GM23248 (cell line): Measurements from ENCODE around the gene SYTL2. TPM values are rescaled to one million over a fixed set of nuclear protein-coding genes. Genes with fewer than 3 reads are reported as not detected.
"Not testable (repeated sequence)": the region's sequence is repeated elsewhere in the genome, so short reads cannot be mapped to it uniquely, and the experiment has no call there.

Source experiments
- DNase-seq: peaks from one replicate; pipeline ENCODE4 v3.0.0-alpha.2; 2015
- H2AFZ ChIP-seq: fragments of 200-600 bp; sonication (generic); 2 replicates; pipeline ENCODE4 v1.6.1; 2016; ENCODE audit warnings: antibody characterized with exemption
- H3F3A ChIP-seq: fragments of 200-600 bp; sonication (generic); 2 replicates; pipeline ENCODE4 v1.6.1; 2016; ENCODE audit warnings: mild to moderate bottlenecking, antibody characterized with exemption, mixed run types; ENCODE audit not compliant: insufficient read depth
- H3K27ac ChIP-seq: fragments of 200-600 bp; sonication (generic); 2 replicates; pipeline ENCODE4 v1.5.1; 2016; ENCODE audit warnings: mild to moderate bottlenecking
- H3K27me3 ChIP-seq: fragments of 200-600 bp; sonication (generic); replicated peaks from 2 replicates; pipeline ENCODE4 v1.6.1; 2016; ENCODE audit warnings: mild to moderate bottlenecking; ENCODE audit not compliant: insufficient read depth
- H3K36me3 ChIP-seq: fragments of 200-600 bp; sonication (generic); 2 replicates; pipeline ENCODE4 v1.6.1; 2016; ENCODE audit warnings: low read depth, mild to moderate bottlenecking
- H3K4me1 ChIP-seq: fragments of 200-600 bp; sonication (generic); 2 replicates; pipeline ENCODE4 v1.6.1; 2016; ENCODE audit warnings: mild to moderate bottlenecking; ENCODE audit not compliant: insufficient read depth
- H3K4me2 ChIP-seq: fragments of 200-600 bp; sonication (generic); one replicate; pipeline ENCODE4 v1.6.1; 2016; ENCODE audit warnings: mild to moderate bottlenecking; ENCODE audit not compliant: unreplicated experiment
- H3K4me3 ChIP-seq: fragments of 200-600 bp; sonication (generic); 2 replicates; pipeline ENCODE4 v1.5.1; 2016; ENCODE audit warnings: mild to moderate bottlenecking
- H3K79me2 ChIP-seq: fragments of 200-600 bp; sonication (generic); 2 replicates; pipeline ENCODE4 v1.6.1; 2016; ENCODE audit warnings: mild to moderate bottlenecking; ENCODE audit not compliant: insufficient read depth
- H3K9ac ChIP-seq: fragments of 200-600 bp; sonication (generic); 2 replicates; pipeline ENCODE4 v1.6.1; 2016; ENCODE audit warnings: mild to moderate bottlenecking
- H3K9me2 ChIP-seq: fragments of 200-600 bp; sonication (generic); 2 replicates; pipeline ENCODE4 v1.6.1; 2016; ENCODE audit warnings: mixed run types, mild to moderate bottlenecking, moderate library complexity; ENCODE audit not compliant: insufficient read depth
- H3K9me3 ChIP-seq: fragments of 200-600 bp; sonication (generic); one replicate; pipeline ENCODE4 v1.6.1; 2017; ENCODE audit warnings: low read depth
- H4K20me1 ChIP-seq: fragments of 200-600 bp; sonication (generic); 2 replicates; pipeline ENCODE4 v1.6.0; 2016; ENCODE audit not compliant: insufficient read depth
- EZH2 ChIP-seq: fragments of 200-600 bp; sonication (generic); IDR thresholded peaks from 2 replicates; pipeline ENCODE4 v1.6.1; 2018; ENCODE audit warnings: antibody characterized with exemption, mild to moderate bottlenecking; ENCODE audit not compliant: insufficient read depth, poor library complexity, severe bottlenecking
- EZH2phosphoT487 ChIP-seq: fragments of 200-600 bp; sonication (generic); IDR thresholded peaks from 2 replicates; pipeline ENCODE4 v1.6.1; 2018; ENCODE audit warnings: antibody characterized with exemption, moderate library complexity, mild to moderate bottlenecking, low read depth; ENCODE audit not compliant: insufficient read depth
- WGBS, 2 experiments: methylation state at CpG; one replicate each; pipeline ENCODE4 v1.1.6; 2015 to 2017; ENCODE audit warnings: low lambda C conversion rate in 2 of 2, low coverage in 1 of 2; ENCODE audit errors: missing lambda C conversion rate in 2 of 2; 5-methylcytosine and 5-hydroxymethylcytosine counted together
- in situ Hi-C: fragments of 300-500 bp; cut with MboI; formaldehyde crosslinking; loops from 2 replicates; pipeline ENCODE4 v1.15.0; 2020
- polyA plus RNA-seq: library from polyadenylated mRNA; unstranded; fragments of >200 nt; fragmentation: Nextera tagmentation; extraction: Ambion mirVana; gene quantifications from 2 replicates; pipeline ENCODE4 v1.2.1, GENCODE V29; 2016
- total RNA-seq: library from RNA; depleted of rRNA; stranded (reverse); fragments of >200 nt; shearing (Covaris generic); gene quantifications from 2 replicates; pipeline ENCODE4 v1.2.3, GENCODE V29; 2014

The SYTL2 gene
- total and polyA plus RNA-seq, 2 experiments from 2014 or later, result 3.5 to 5.3 TPM

GRCh38 chr11:85854557-85855340 lies 43.8 kb upstream of the SYTL2 start:
- in situ Hi-C loops, result loop anchor here (25.0 kb wide), 1 partner anchor 358 kb away; no protein-coding TSS in a partner anchor
- peak overlapping the region; percentile 86 for H3K9ac ChIP-seq
- TF ChIP-seq EZH2phosphoT487, result no peak
- TF ChIP-seq EZH2, result no peak
- peak overlapping the region; percentile 68 for H3K27ac ChIP-seq
- no peaks in the 10 kb centered on the region for H3K27me3 ChIP-seq
- H3K79me2 ChIP-seq, result no peaks in the 10 kb centered on the region
- peak overlapping the region; percentile 97 for H2AFZ ChIP-seq
- no peaks in the 10 kb centered on the region for H3K9me3 ChIP-seq
- H3K4me2 ChIP-seq, result peak overlapping the region; percentile 93
- peak; percentile 97 for DNase-seq
- WGBS, 2 experiments, result 1% methylated on average over 47 to 62 of the region's 62 CpGs
- no peaks in the 10 kb centered on the region for H4K20me1 ChIP-seq
- H3K9me2 ChIP-seq, result no peaks in the 10 kb centered on the region
- H3K4me1 ChIP-seq, result peaks cover 12% of the 10 kb centered on the region
- H3K4me3 ChIP-seq, result peak overlapping the region; percentile 77
- H3K36me3 ChIP-seq, result no peaks in the 10 kb centered on the region
- H3F3A ChIP-seq, result peaks cover 7% of the 10 kb centered on the region

DNA sequence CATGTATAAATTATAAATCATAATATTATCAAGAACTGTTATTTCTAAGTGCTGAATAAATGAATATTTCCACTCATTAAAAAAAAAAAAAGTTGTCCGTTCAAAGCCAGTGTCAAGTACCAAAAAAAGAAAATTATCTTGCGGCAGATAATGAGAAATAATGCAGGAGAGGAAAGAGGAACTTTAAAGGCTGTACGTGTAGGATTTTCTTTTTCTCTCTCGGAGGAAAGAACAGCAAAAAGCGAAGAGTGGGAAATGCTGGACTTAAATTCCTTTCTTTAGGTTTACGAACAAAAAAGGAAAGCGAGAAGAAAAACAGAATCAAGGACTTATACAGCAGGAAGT lies 43.2 kb upstream of the SYTL2 start:
- no peaks in the 10 kb centered on the region for H3K79me2 ChIP-seq
- DNase-seq, result no peak
- in situ Hi-C loops, result loop anchor here (25.0 kb wide), 1 partner anchor 358 kb away; no protein-coding TSS in a partner anchor
- peaks cover 7% of the 10 kb centered on the region for H3F3A ChIP-seq
- TF ChIP-seq EZH2 (no peak), EZH2phosphoT487 (no peak)
- no peaks in the 10 kb centered on the region for H3K36me3 ChIP-seq
- no peaks in the 10 kb centered on the region for H3K9me3 ChIP-seq
- peak overlapping the region; percentile 68 for H3K27ac ChIP-seq
- WGBS, 2 experiments, result 0 to 2% methylated on average over 7 of the region's 7 CpGs
- H3K4me3 ChIP-seq, result peak overlapping the region; percentile 77
- H4K20me1 ChIP-seq, result no peaks in the 10 kb centered on the region
- peak overlapping the region; percentile 93 for H3K4me2 ChIP-seq
- peak overlapping the region; percentile 86 for H3K9ac ChIP-seq
- H3K4me1 ChIP-seq, result peaks cover 12% of the 10 kb centered on the region
- H3K9me2 ChIP-seq, result no peaks in the 10 kb centered on the region
- H2AFZ ChIP-seq, result peak overlapping the region; percentile 95
- H3K27me3 ChIP-seq, result no peaks in the 10 kb centered on the region

GRCh38 chr11:85853541-85853940 lies 42.6 kb upstream of the SYTL2 start:
- not testable (repeated sequence) for H3K36me3 ChIP-seq, H4K20me1 ChIP-seq, DNase-seq, H3K79me2 ChIP-seq, H3K9me3 ChIP-seq, H3K9ac ChIP-seq, H2AFZ ChIP-seq, H3K27me3 ChIP-seq, H3K27ac ChIP-seq, H3K9me2 ChIP-seq, H3F3A ChIP-seq
- peak overlapping the region; percentile 77; the same call in 1 of the 2 replicates for H3K4me3 ChIP-seq
- peak overlapping the region; percentile 93 for H3K4me2 ChIP-seq
- H3K4me1 ChIP-seq, result peaks cover 12% of the 10 kb centered on the region
- 79 to 80% methylated on average over 5 to 6 of the region's 7 CpGs for WGBS, 2 experiments
- in situ Hi-C loops, result loop anchor here (25.0 kb wide), 1 partner anchor 359 kb away; no protein-coding TSS in a partner anchor

DNA sequence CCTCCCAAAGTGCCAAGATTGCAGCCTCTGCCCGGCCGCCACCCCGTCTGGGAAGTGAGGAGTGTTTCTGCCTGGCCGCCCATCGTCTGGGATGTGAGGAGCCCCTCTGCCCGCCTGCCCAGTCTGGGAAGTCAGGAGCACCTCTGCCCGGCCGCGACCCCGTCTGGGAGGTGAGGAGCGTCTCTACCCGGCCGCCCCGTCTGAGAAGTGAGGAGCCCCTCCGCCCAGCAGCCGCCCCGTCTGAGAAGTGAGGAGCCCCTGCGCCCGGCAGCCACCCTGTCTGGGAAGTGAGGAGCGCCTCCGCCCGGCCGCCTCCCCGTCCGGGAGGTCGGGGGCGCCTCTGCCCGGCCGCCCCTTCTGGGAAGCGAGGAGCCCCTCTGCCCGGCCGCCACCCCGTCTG lies 41.8 kb upstream of the SYTL2 start:
- DNase-seq, H4K20me1 ChIP-seq, H3K9me2 ChIP-seq, H3K27ac ChIP-seq, H3F3A ChIP-seq, H3K9me3 ChIP-seq, H3K4me2 ChIP-seq, H3K79me2 ChIP-seq, H2AFZ ChIP-seq, H3K36me3 ChIP-seq, H3K27me3 ChIP-seq, H3K9ac ChIP-seq, H3K4me3 ChIP-seq: not testable (repeated sequence)
- in situ Hi-C loops, result loop anchor here (25.0 kb wide), 1 partner anchor 360 kb away; no protein-coding TSS in a partner anchor
- WGBS, 2 experiments, result 94% methylated on average over 14 to 33 of the region's 33 CpGs
- H3K4me1 ChIP-seq, result peaks cover 12% of the 10 kb centered on the region
